HG03103 (cell line): ENCODE measurements around the gene GNAO1.

ENCODE experiments used
- ATAC-seq: cut with Tn5 transposase; IDR thresholded peaks from one replicate; pipeline ENCODE4 v1.9.1; 2021; ENCODE audit warnings: low read depth; ENCODE audit not compliant: unreplicated experiment

Gene GNAO1

GRCh38 chr16:56356276-56357240 lies 165.3 kb downstream of the GNAO1 start:
- ATAC-seq, result peak; percentile 87

- no peak for ATAC-seq
Observed at GRCh38 chr16:56357241-56357764, 166.0 kb downstream of the GNAO1 start.

- no peak for ATAC-seq
Observed at GRCh38 chr16:56357765-56358322, 166.6 kb downstream of the GNAO1 start.

- no peak for ATAC-seq
Observed at GRCh38 chr16:56360117-56361008, 169.1 kb downstream of the GNAO1 start.

- ATAC-seq, result no peak
Observed at GRCh38 chr16:56362057-56362655, 170.9 kb downstream of the GNAO1 start.

- ATAC-seq, result no peak
Observed at GRCh38 chr16:56362706-56363105, 171.4 kb downstream of the GNAO1 start.

GRCh38 chr16:56363181-56363716 lies 172.0 kb downstream of the GNAO1 start:
- no peak for ATAC-seq

- ATAC-seq, result no peak
Observed at GRCh38 chr16:56363781-56364565, 172.7 kb downstream of the GNAO1 start.

- ATAC-seq, result no peak
Observed at GRCh38 chr16:56364865-56365264, 173.6 kb downstream of the GNAO1 start.

GRCh38 chr16:56365552-56365951 lies 174.3 kb downstream of the GNAO1 start:
- no peak for ATAC-seq

- no peak for ATAC-seq
Observed at GRCh38 chr16:56366945-56367344, 175.7 kb downstream of the GNAO1 start.

GRCh38 chr16:56367764-56368163 lies 176.5 kb downstream of the GNAO1 start:
- no peak for ATAC-seq

GRCh38 chr16:56368545-56368944 lies 177.3 kb downstream of the GNAO1 start:
- ATAC-seq, result no peak

GRCh38 chr16:56369202-56369601 lies 177.9 kb downstream of the GNAO1 start:
- no peak for ATAC-seq

- ATAC-seq, result no peak
Observed at GRCh38 chr16:56370185-56370874, 179.0 kb downstream of the GNAO1 start.

- ATAC-seq, result no peak
Observed at GRCh38 chr16:56370875-56371659, 179.8 kb downstream of the GNAO1 start.

- ATAC-seq, result no peak
Observed at GRCh38 chr16:56371660-56371937, 180.3 kb downstream of the GNAO1 start.

- no peak for ATAC-seq
Observed at GRCh38 chr16:56372013-56372634, 180.8 kb downstream of the GNAO1 start.
